PFSK-1 (cell line): ENCODE data around the gene PXMP2.

Experiments
- FOXP2 ChIP-seq: optimal IDR thresholded peaks from 2 replicates; pipeline ENCODE3; 2011; ENCODE audit warnings: borderline replicate concordance, control low read depth, inconsistent platforms; ENCODE audit not compliant: insufficient read depth; ENCODE audit errors: extremely low read length, extremely low read depth
- POLR2AphosphoS5 ChIP-seq: IDR thresholded peaks from 2 replicates; pipeline ENCODE4 v1.6.1; 2012; ENCODE audit warnings: low read depth, mild to moderate bottlenecking, control low read depth, low read length, moderate library complexity
- SIN3A ChIP-seq: IDR thresholded peaks from 2 replicates; pipeline ENCODE4 v1.6.1; 2012; ENCODE audit warnings: mild to moderate bottlenecking, low read length, moderate library complexity, borderline replicate concordance; ENCODE audit not compliant: insufficient read depth
- TAF1 ChIP-seq: IDR thresholded peaks from 2 replicates; pipeline ENCODE4 v1.6.1; 2012; ENCODE audit warnings: low read length, control low read depth, borderline replicate concordance; ENCODE audit not compliant: insufficient read depth
- TF ChIP-seq, protein P1 (sequence below), 2 experiments: IDR thresholded peaks; 2 replicates each; pipeline versions ENCODE4 v1.6.1 to v1.8.0; 2011 to 2012; ENCODE audit warnings: low read depth in 2 of 2, low read length in 2 of 2, control low read depth in 1 of 2, inconsistent platforms in 1 of 2, mild to moderate bottlenecking in 1 of 2, moderate library complexity in 1 of 2; ENCODE audit not compliant: insufficient read depth in 1 of 2

PXMP2 gene

GRCh38 chr12:132640936-132641335 is 46.5 kb upstream of the PXMP2 start:
- TF ChIP-seq TAF1 (no peak), SIN3A (no peak), FOXP2 (no peak), POLR2AphosphoS5 (no peak)
- TF ChIP-seq, protein P1, sequence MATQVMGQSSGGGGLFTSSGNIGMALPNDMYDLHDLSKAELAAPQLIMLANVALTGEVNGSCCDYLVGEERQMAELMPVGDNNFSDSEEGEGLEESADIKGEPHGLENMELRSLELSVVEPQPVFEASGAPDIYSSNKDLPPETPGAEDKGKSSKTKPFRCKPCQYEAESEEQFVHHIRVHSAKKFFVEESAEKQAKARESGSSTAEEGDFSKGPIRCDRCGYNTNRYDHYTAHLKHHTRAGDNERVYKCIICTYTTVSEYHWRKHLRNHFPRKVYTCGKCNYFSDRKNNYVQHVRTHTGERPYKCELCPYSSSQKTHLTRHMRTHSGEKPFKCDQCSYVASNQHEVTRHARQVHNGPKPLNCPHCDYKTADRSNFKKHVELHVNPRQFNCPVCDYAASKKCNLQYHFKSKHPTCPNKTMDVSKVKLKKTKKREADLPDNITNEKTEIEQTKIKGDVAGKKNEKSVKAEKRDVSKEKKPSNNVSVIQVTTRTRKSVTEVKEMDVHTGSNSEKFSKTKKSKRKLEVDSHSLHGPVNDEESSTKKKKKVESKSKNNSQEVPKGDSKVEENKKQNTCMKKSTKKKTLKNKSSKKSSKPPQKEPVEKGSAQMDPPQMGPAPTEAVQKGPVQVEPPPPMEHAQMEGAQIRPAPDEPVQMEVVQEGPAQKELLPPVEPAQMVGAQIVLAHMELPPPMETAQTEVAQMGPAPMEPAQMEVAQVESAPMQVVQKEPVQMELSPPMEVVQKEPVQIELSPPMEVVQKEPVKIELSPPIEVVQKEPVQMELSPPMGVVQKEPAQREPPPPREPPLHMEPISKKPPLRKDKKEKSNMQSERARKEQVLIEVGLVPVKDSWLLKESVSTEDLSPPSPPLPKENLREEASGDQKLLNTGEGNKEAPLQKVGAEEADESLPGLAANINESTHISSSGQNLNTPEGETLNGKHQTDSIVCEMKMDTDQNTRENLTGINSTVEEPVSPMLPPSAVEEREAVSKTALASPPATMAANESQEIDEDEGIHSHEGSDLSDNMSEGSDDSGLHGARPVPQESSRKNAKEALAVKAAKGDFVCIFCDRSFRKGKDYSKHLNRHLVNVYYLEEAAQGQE (IDR thresholded peaks at IDR 0.05; ENCODE audit: insufficient read depth in 1 of 2, low read depth in 2 of 2, low read length in 2 of 2): no peak

DNA sequence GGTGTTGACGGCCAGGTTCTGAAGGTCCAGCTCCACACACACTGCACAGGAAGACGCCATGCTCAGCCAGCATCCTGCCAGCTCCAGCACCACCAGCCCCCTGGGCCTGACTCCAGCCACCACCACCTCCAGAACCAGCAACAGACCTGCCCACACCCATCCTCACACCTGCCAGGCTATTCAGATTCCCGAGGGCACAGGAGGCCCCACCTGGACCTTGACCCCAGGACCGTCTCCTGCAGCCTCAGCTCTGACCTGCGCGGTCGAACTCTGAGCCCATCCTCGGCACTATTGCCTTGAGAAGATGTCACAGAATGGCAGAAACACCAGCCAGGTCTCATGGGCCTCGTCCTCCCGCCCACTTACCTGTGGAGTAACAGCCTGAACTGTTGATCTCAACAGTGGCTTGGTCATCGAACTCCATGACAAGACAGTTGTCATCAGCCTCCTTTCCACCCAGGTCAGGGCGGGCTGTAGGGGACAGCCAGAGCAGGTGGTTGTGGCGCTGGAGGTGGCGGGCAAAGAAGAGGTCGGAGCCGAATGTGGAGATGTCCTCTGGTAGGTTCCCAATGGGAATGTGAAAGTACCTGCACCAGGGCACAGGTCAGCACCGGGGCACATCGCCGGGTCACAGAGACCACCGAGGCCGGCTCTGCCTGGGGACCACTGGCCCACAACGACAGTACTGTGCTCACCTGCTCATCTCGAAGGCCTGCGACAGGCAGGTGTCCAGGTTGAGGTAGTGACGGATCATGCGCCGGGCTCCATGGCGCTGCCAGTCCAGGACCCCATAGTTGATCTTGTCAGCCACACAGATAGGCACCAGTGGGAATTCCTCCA is 45.4 kb upstream of the PXMP2 start:
- TF ChIP-seq POLR2AphosphoS5: no peak; the same call in 1 of the 2 replicates
- TF ChIP-seq TAF1: no peak
- TF ChIP-seq FOXP2: no peak
- TF ChIP-seq, protein P1 (IDR thresholded peaks at IDR 0.05; ENCODE audit: insufficient read depth in 1 of 2, low read depth in 2 of 2, low read length in 2 of 2): no peak
- no peak for TF ChIP-seq SIN3A

- no peak for TF ChIP-seq SIN3A
- TF ChIP-seq, protein P1 (IDR thresholded peaks at IDR 0.05; ENCODE audit: insufficient read depth in 1 of 2, low read depth in 2 of 2, low read length in 2 of 2): no peak
- TF ChIP-seq POLR2AphosphoS5: peak; percentile 51; the same call in 1 of the 2 replicates
- TF ChIP-seq FOXP2: no peak
- TF ChIP-seq TAF1: no peak
Observed at GRCh38 chr12:132642846-132643835, 44.2 kb upstream of the PXMP2 start.

- TF ChIP-seq TAF1: no peak
- TF ChIP-seq FOXP2: no peak
- no peak for TF ChIP-seq SIN3A
- TF ChIP-seq, protein P1 (IDR thresholded peaks at IDR 0.05; ENCODE audit: insufficient read depth in 1 of 2, low read depth in 2 of 2, low read length in 2 of 2): no peak
- no peak for TF ChIP-seq POLR2AphosphoS5
Observed at GRCh38 chr12:132646850-132647249, 40.5 kb upstream of the PXMP2 start.
